Measurements from ENCODE around the gene BRSK1. TPM values are rescaled to one million over a fixed set of nuclear protein-coding genes. Genes with fewer than 3 reads are reported as not detected.
A peak's percentile ranks its signal among the peaks of the same experiment; 100 is the strongest.

The BRSK1 gene
- total RNA-seq, 4 donors from 2014 or later = 0.73 to 1.1 TPM; not detected in 2

- no peaks in the 10 kb centered on the region for H3K27me3 ChIP-seq
- H3K36me3 ChIP-seq = peaks cover 0 to 8% (median 0%) of the 10 kb centered on the region in 3 donors
- peaks cover 65 to 89% (median 65%) of the 10 kb centered on the region in 3 donors for H3K4me1 ChIP-seq
- peak overlapping the region; percentile 57 to 83 (median 71) for H3K27ac ChIP-seq
- H3K9me3 ChIP-seq = no peaks in the 10 kb centered on the region
- intact Hi-C loops (cut with DNase I) = no loop called here
- H3K4me3 ChIP-seq = peak overlapping the region in 3 of 4 donors; percentile 27 to 99 (median 98)
- no peak for DNase-seq
- TF ChIP-seq POLR2A (IDR thresholded peaks at IDR 0.05) = no peak
- TF ChIP-seq, protein P1, sequence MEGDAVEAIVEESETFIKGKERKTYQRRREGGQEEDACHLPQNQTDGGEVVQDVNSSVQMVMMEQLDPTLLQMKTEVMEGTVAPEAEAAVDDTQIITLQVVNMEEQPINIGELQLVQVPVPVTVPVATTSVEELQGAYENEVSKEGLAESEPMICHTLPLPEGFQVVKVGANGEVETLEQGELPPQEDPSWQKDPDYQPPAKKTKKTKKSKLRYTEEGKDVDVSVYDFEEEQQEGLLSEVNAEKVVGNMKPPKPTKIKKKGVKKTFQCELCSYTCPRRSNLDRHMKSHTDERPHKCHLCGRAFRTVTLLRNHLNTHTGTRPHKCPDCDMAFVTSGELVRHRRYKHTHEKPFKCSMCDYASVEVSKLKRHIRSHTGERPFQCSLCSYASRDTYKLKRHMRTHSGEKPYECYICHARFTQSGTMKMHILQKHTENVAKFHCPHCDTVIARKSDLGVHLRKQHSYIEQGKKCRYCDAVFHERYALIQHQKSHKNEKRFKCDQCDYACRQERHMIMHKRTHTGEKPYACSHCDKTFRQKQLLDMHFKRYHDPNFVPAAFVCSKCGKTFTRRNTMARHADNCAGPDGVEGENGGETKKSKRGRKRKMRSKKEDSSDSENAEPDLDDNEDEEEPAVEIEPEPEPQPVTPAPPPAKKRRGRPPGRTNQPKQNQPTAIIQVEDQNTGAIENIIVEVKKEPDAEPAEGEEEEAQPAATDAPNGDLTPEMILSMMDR (IDR thresholded peaks at IDR 0.05) = no peak
- 17% methylated on average over 1 of the region's 6 CpGs; no CpG with 5 or more reads in 1 of the 2 donors for WGBS, 2 donors
These were observed 29.2 kb upstream of the BRSK1 start for GRCh38 chr19:55254625-55254977.

- TF ChIP-seq, protein P1 (IDR thresholded peaks at IDR 0.05) = no peak
- TF ChIP-seq POLR2A (IDR thresholded peaks at IDR 0.05) = no peak
- peak overlapping the region in 3 of 4 donors; percentile 10 to 99 (median 98) for H3K4me3 ChIP-seq
- WGBS, 2 donors = 25 to 43% methylated on average over 10 to 13 of the region's 17 CpGs
- H3K27ac ChIP-seq = peak overlapping the region; percentile 56 to 98 (median 80)
- H3K4me1 ChIP-seq = peaks cover 64 to 84% (median 70%) of the 10 kb centered on the region in 3 donors
- DNase-seq = no peak
- H3K27me3 ChIP-seq = no peaks in the 10 kb centered on the region
- no peaks in the 10 kb centered on the region for H3K36me3 ChIP-seq
- H3K9me3 ChIP-seq = no peaks in the 10 kb centered on the region
- intact Hi-C loops (cut with DNase I) = no loop called here
These were observed 28.0 kb upstream of the BRSK1 start for GRCh38 chr19:55255618-55256423.

DNA sequence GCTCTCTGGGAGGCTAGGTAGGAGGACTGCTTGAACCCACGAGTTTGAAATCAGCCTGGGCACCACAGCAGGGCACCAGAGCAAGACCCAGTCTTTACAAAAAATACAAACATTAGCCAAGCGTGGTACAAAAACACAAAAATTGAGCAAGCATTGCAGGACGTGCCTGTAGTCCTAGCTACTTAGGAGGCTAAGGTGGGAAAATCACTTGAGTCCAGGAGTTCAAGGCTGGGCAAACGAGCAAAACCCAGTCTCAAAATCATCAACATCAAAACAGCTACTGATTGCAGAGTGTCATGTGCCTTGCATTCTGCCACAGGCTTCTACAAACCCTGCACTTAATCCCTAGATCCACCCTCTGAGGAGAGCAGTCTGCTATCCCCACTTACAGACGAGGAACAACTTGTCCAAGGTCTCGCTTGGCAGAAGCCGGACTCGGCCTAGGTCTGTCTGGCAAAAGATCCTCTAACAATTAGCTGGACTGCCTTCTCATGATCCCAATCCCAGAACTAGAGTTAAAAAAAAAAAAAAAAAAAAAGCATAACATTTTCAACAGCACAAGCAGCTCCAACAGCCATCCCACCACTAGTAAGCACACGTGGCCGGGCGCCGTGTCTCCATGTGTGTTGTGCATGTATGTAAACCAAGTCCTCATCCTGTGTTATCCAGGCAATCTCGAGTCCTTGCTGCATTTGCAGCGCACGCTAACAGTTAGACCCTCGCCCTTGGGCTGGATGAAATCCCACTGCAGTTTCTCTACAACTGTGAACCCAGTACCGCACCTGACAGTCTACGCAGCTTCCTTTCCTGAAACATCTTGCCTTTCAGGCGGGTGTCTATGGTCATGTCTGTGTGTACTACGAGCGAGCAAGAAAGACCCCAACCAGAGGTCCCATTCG, 27.0 kb upstream of the BRSK1 start:
- Histone ChIP-seq H3K27ac (peak overlapping the region; percentile 90 to 98 (median 94)), H3K36me3 (no peaks in the 10 kb centered on the region), H3K9me3 (no peaks in the 10 kb centered on the region), H3K4me3 (peak overlapping the region; percentile 84 to 99 (median 96)), H3K27me3 (no peaks in the 10 kb centered on the region), H3K4me1 (peaks cover 54 to 74% (median 60%) of the 10 kb centered on the region in 3 donors)
- no peak for DNase-seq
- intact Hi-C loops (cut with DNase I) = no loop called here
- WGBS, 2 donors = 31 to 35% methylated on average over 19 to 22 of the region's 22 CpGs
- TF ChIP-seq, protein P1 (IDR thresholded peaks at IDR 0.05) = no peak
- TF ChIP-seq POLR2A (IDR thresholded peaks at IDR 0.05) = no peak

- intact Hi-C loops (cut with DNase I) = no loop called here
- 1 to 3% methylated on average over 32 to 37 of the region's 51 CpGs for WGBS, 2 donors
- peak overlapping the region; percentile 84 to 99 (median 96) for H3K4me3 ChIP-seq
- H3K9me3 ChIP-seq = no peaks in the 10 kb centered on the region
- no peak for TF ChIP-seq POLR2A (IDR thresholded peaks at IDR 0.05)
- TF ChIP-seq, protein P1 (IDR thresholded peaks at IDR 0.05) = no peak
- H3K27me3 ChIP-seq = no peaks in the 10 kb centered on the region
- H3K27ac ChIP-seq = peak overlapping the region; percentile 90 to 98 (median 94)
- H3K4me1 ChIP-seq = peaks cover 48 to 65% (median 51%) of the 10 kb centered on the region in 3 donors
- H3K36me3 ChIP-seq = peaks cover 0 to 6% (median 0%) of the 10 kb centered on the region in 3 donors
- no peak for DNase-seq
These were observed 26.1 kb upstream of the BRSK1 start for GRCh38 chr19:55257461-55258420.
